ENCODE measurements around the gene DPM3. TPM values are rescaled to one million over a fixed set of nuclear protein-coding genes. Genes with fewer than 3 reads are reported as not detected.

The DPM3 gene
- total RNA-seq, 1 donor from 2014 or later: 49.7 TPM

DNA sequence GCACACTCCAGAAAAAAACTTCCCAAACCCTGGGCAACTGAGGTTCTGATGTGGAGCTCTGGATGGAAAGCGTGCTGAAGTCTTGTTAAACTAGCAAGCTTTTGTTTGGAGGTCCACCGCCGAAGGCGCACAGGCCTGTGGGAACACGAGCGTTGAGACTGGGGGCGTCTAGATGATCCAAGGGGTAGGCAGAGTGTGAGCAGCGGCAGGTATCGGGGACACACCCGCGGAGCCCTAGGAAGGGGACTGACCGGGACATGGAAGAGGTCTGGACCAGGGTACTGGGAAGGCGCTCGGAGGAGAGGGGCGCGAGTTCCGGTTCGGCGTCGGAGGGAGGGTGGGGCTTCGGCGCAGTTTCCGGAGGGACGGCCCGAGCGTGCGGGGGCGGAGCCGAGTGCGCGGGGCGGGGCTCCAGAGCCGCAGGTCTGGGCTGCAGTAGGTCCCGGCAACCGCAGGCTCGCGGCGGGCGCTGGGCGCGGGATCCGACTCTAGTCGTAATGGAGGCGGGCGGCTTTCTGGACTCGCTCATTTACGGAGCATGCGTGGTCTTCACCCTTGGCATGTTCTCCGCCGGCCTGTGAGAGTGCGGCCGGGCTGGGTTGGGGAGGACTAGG is 4.8 kb downstream of the DPM3 start, which contains the start of gene SLC50A1:
SLC50A1 (plus strand) TSS at position 438 of the 614 bp plus-strand sequence; CDS start at position 498, 60 bp downstream.
- no peak for TF ChIP-seq CTCF (IDR thresholded peaks at IDR 0.05; ENCODE audit: unreplicated experiment)
- H3K27ac Mint-ChIP-seq: peak within 1 kb of the TSS; percentile 99
- peaks cover 1% of the 10 kb centered on the region for H3K27me3 Mint-ChIP-seq (ENCODE audit: low read depth)
- peaks cover 57% of the 10 kb centered on the region for H3K4me1 Mint-ChIP-seq
- DNase-seq (ENCODE audit: low spot score in 2 of 2, unreplicated experiment in 2 of 2): peak; percentile 97 to 98
- H3K9me3 Mint-ChIP-seq: no peaks in the 10 kb centered on the region
- peak within 1 kb of the TSS; percentile 90 for H3K4me3 Mint-ChIP-seq
- H3K36me3 Mint-ChIP-seq: peaks cover 25% of the 10 kb centered on the region

- Mint-ChIP-seq H3K4me3 (peak overlapping the region; percentile 90), H3K27me3 (ENCODE audit: low read depth) (no peaks in the 10 kb centered on the region), H3K27ac (peak overlapping the region; percentile 99), H3K9me3 (no peaks in the 10 kb centered on the region), H3K4me1 (peaks cover 58% of the 10 kb centered on the region), H3K36me3 (peaks cover 25% of the 10 kb centered on the region)
- DNase-seq (ENCODE audit: low spot score in 2 of 2, unreplicated experiment in 2 of 2): peak in 1 of 2 experiments; percentile 75
- no peak for TF ChIP-seq CTCF (IDR thresholded peaks at IDR 0.05; ENCODE audit: unreplicated experiment)
These were observed 5.4 kb downstream of the DPM3 start for GRCh38 chr1:155134880-155135414.

DNA sequence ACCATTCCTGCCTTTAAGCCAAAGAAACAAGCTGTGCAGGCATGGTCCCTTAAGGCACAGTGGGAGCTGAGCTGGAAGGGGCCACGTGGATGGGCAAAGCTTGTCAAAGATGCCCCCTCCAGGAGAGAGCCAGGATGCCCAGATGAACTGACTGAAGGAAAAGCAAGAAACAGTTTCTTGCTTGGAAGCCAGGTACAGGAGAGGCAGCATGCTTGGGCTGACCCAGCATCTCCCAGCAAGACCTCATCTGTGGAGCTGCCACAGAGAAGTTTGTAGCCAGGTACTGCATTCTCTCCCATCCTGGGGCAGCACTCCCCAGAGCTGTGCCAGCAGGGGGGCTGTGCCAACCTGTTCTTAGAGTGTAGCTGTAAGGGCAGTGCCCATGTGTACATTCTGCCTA is 6.0 kb downstream of the DPM3 start:
- Mint-ChIP-seq H3K36me3 (peaks cover 25% of the 10 kb centered on the region), H3K9me3 (no peaks in the 10 kb centered on the region), H3K4me3 (peak overlapping the region; percentile 90), H3K27ac (peak overlapping the region; percentile 99), H3K4me1 (peaks cover 59% of the 10 kb centered on the region), H3K27me3 (ENCODE audit: low read depth) (no peaks in the 10 kb centered on the region)
- TF ChIP-seq CTCF (IDR thresholded peaks at IDR 0.05; ENCODE audit: unreplicated experiment): no peak
- DNase-seq (ENCODE audit: low spot score in 2 of 2, unreplicated experiment in 2 of 2): no peak

GRCh38 chr1:155133799-155134281 is 6.5 kb downstream of the DPM3 start:
- H3K4me1 Mint-ChIP-seq: peaks cover 61% of the 10 kb centered on the region
- H3K4me3 Mint-ChIP-seq: no peak overlapping the region

GRCh38 chr1:155131856-155132255 is 8.5 kb downstream of the DPM3 start:
- peak overlapping the region; percentile 100 for H3K27ac Mint-ChIP-seq
- H3K4me1 Mint-ChIP-seq: peaks cover 61% of the 10 kb centered on the region
- H3K27me3 Mint-ChIP-seq (ENCODE audit: low read depth): peaks cover 4% of the 10 kb centered on the region

More at GRCh38 chr1:155133799-155134281, 6.5 kb downstream of the DPM3 start:
- Mint-ChIP-seq H3K36me3 (peaks cover 25% of the 10 kb centered on the region), H3K27ac (peak overlapping the region; percentile 99), H3K27me3 (ENCODE audit: low read depth) (no peaks in the 10 kb centered on the region), H3K9me3 (no peaks in the 10 kb centered on the region)
- DNase-seq (ENCODE audit: low spot score in 2 of 2, unreplicated experiment in 2 of 2): no peak
- no peak for TF ChIP-seq CTCF (IDR thresholded peaks at IDR 0.05; ENCODE audit: unreplicated experiment)

More at GRCh38 chr1:155131856-155132255, 8.5 kb downstream of the DPM3 start:
- no peak for DNase-seq (ENCODE audit: low spot score in 2 of 2, unreplicated experiment in 2 of 2)
- Mint-ChIP-seq H3K36me3 (peaks cover 22% of the 10 kb centered on the region), H3K9me3 (no peaks in the 10 kb centered on the region), H3K4me3 (no peak overlapping the region)
- TF ChIP-seq CTCF (IDR thresholded peaks at IDR 0.05; ENCODE audit: unreplicated experiment): no peak

All from mesothelial cell of epicardium (in vitro differentiated cells).